ENCODE results near the gene STN1.

DNA sequence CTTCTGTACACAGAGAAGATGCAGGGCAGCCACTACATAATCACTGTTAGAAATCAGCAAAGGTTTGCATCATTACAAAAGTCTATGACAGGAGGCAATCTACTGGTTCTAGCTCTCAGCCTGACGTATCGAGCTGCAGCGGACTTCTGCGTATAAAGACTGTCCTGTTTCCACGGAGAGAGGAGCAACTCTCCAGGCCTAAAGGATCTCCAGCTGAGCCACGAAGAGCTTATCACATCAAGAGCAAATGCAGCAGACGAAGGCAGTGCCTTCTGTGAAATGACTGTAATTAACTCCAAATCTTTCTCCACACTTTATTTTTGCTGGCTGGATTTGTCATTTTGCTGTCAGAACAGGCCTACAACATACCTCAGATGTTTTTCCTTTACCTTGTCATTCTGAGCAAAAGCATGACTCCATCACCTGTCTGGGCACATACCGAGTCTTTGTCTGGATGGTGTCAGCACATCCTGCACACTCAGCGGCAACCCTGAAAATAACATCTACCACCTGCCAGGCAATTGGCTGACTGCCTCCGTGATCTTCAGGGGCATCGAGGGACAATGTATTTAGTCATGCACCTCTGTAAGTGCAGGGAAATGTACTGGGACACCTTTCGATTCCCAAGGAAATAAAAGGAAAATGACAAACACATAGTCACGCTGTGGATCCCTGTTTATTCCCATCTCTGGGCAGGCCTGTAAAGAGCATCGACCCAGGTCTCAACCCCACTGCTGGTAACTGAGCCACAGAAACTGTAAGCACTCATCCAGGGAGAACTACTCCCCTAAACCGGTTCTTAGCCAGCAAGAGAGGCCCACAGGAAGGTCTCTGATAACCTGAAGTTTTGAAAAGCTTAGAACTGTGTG lies 36.3 kb downstream of the STN1 start:
- TF ChIP-seq POLR2A (IDR thresholded peaks at IDR 0.05; ENCODE audit: low read length) (no peak), GATA1 (IDR thresholded peaks at IDR 0.05; ENCODE audit: low read depth, low read length) (no peak)

Data from erythroblast (primary cell).